ENCODE results near the gene PPP2R2B. TPM values are rescaled to one million over a fixed set of nuclear protein-coding genes. Genes with fewer than 3 reads are reported as not detected.

PPP2R2B gene
- total RNA-seq, 2 donors from 2014 or later = 0.46 to 1.8 TPM

DNA sequence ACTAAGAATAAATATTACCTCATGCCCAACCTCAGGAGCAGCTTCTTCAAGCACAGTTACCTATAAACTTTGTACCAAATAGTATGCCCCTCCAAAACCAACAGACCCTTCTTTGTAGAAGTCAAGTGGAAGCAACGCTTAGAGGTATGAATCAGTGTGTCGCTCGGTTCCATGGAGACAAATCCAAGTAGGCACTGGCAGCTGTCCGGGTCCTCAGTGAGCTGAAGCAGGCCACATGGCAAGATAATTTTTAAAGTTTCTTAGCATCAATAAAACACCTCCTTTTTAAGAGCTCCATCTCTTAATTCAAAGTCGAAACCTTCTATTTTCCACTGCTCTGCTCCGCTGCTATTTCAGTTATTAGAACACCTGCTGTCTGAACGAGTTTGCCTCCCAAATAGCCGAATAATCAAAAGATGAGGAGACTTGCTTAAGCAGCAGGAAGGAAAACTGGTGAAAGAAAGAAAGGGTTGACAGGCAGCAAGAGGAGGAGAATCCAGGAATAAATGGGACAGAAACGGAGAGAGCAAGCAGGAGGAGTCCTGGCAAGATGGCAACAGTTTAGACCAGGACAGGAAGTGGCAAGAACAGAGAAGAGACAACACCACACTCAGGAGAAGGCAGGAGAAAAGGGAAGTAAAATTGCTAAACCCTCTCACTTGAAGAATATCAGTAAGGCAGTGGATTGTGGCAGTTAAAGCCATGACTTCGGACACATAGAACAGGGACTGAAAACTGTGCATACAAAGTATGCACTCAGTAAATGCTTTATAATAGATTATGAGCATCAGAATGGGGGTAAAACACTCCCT, 65.0 kb downstream of the PPP2R2B start:
- ATAC-seq = no peak
- no peak for DNase-seq (ENCODE audit: low spot score in 2 of 2)
- no peaks in the 10 kb centered on the region for H3K36me3 Mint-ChIP-seq
- H3K9me3 Mint-ChIP-seq = peaks cover 0 to 14% of the 10 kb centered on the region in 2 donors
- no peak overlapping the region for H3K27ac Mint-ChIP-seq

DNA sequence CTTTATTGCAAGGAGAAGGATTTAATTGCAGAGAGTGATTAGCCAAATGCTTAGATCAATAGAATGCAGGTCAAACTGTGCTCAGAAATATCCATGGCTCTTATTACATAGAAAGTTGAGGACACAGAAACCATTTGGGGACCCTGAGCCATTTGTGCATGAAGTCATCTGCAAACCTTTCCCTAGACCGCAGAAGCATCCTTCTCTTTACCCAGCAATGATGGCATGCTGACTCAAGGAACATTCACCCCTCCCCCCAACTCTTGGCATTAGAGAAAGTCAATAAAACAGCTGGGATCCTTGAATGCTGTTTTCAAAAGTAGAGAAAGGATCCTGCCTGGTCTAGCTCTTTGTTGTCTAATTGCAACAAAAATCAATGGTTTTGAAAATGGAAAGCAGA, 73.5 kb downstream of the PPP2R2B start:
- H3K36me3 Mint-ChIP-seq = no peaks in the 10 kb centered on the region
- ATAC-seq = no peak
- H3K9me3 Mint-ChIP-seq = peaks cover 0 to 8% of the 10 kb centered on the region in 2 donors
- no peak for DNase-seq (ENCODE audit: low spot score in 2 of 2)
- no peak overlapping the region for H3K27ac Mint-ChIP-seq

DNA sequence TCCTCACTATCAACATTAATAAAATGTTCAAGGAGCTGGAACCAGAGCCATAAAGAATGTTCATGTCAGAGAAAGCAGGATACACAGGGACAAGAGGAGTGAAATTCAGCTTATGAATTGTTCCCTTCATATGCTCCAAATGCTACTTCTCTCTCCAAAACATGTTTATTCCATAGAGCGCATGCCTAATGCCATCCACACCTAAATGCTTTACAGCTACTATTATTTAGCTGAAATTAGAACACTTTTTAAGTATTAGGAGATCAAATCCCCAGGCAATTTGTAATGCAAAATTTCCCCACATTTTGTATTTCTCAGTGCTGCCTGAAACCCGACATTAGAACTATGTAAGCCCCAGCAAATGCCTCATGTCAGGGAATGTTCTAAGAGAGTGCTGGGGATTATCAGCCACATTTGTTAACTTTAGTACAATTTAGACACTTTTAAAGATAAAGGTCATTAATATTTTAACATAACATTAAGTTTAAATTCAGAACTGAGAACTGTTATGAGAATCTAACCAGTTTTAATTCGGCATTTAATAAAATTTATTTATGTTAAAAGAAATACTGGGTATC, 75.5 kb downstream of the PPP2R2B start:
- H3K36me3 Mint-ChIP-seq = no peaks in the 10 kb centered on the region

DNA sequence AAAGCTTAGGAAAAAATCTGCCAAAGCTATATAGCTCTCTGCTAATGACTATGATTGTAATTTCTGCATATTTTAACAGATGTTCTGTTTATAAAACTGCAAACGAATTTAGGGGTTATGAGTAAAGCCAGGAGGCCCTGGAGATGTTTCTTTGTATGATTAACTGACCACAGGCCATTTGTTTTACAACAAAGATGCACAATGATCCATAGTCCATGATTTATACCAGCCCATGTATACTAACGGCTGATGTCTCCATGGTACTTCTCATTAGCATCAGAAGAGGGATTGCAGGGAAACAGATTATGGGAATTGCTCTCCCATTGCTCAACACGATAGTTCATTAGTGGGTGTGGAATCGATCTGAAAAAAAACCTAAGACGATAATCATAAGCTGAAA, 78.9 kb downstream of the PPP2R2B start:
- ATAC-seq (no peak), DNase-seq (ENCODE audit: low spot score in 2 of 2) (no peak)
- no peak overlapping the region for H3K27ac Mint-ChIP-seq
- no peaks in the 10 kb centered on the region for H3K9me3 Mint-ChIP-seq
- no peaks in the 10 kb centered on the region for H3K36me3 Mint-ChIP-seq

More for the DNA sequence above, 75.5 kb downstream of the PPP2R2B start:
- no peak for ATAC-seq
- Mint-ChIP-seq H3K9me3 (no peaks in the 10 kb centered on the region), H3K27ac (no peak overlapping the region)
- no peak for DNase-seq (ENCODE audit: low spot score in 2 of 2)

DNA sequence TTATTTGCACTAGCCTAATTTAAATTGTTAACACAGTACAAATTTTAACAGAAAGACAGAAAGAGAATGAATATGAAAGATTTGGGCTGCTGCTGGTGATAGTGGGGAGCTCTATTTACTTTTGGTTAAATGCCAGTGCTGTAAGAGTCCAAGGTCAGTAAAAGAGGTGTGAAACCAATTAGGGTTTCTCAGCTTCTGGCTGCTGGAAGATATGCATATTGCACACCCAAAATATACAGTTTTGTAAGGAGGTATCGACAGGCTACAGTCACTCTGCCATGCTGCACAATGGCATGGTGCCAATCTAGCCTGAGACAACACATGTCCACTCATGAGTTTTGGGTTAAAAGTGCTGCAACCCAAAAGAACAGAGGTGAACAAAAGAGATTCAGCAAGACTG, 79.3 kb downstream of the PPP2R2B start:
- DNase-seq (ENCODE audit: low spot score in 2 of 2) (no peak), ATAC-seq (no peak)
- H3K27ac Mint-ChIP-seq = no peak overlapping the region
- H3K9me3 Mint-ChIP-seq = no peaks in the 10 kb centered on the region
- H3K36me3 Mint-ChIP-seq = no peaks in the 10 kb centered on the region

DNA sequence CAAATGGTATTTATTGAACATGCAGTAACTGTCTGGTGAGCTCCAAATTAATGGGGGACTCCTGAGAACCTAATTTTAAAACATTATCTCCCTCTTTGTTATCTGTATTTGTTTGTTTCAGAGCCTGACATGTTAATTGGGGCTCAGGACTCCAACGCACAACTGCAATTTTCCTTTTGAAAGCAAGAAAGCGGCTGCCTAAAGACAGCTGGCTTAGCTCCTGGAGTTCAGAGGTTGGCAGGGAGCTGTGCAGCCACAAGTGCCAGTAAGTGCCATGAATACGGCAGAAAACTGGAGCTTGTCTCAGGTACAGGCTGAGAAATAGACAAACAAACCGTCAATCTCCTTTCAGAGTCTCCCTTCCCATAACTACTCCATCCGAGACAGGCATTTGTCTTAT, 80.9 kb downstream of the PPP2R2B start:
- no peaks in the 10 kb centered on the region for H3K36me3 Mint-ChIP-seq
- H3K27ac Mint-ChIP-seq = no peak overlapping the region
- H3K9me3 Mint-ChIP-seq = no peaks in the 10 kb centered on the region
- no peak for DNase-seq (ENCODE audit: low spot score in 2 of 2)
- no peak for ATAC-seq

DNA sequence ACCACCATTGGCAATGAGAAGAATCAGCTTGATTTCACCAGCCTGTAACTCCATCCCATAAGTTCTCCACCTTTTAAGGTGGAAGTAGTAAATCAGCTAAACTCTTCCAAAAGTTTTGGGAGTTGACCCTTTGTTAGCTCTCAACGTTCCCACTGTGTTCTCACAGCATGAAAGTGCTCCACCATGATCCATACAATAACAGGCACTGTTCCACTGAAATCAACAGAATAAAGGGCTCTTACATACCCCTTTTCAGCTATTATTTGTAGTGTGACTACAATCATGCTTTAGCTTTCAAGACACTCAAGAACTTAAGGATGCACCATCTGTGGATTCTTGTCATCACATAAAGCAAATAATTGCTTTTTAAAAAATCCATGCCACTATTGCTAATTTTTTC, 81.6 kb downstream of the PPP2R2B start:
- no peak overlapping the region for H3K27ac Mint-ChIP-seq
- H3K36me3 Mint-ChIP-seq = no peaks in the 10 kb centered on the region
- no peak for DNase-seq (ENCODE audit: low spot score in 2 of 2)
- ATAC-seq = no peak
- H3K9me3 Mint-ChIP-seq = no peaks in the 10 kb centered on the region

DNA sequence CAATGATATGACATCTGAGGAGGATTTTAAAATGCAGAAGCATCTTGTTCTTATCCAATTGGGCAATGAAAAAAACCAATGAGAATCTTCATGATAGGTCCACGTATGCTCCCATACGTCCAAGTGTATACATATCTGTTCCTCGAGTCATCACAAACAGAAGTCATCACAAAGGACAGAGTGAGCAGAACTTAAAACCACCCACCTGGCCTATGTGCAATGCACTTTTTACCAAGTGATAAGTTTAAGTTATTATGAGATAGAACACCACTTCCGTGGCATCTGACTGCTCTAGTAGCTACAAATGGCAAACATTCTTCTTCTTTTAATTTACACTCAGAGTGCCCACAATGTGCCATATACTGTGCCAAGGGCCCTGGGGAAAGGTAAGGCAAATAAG, 82.4 kb downstream of the PPP2R2B start:
- ATAC-seq (no peak), DNase-seq (ENCODE audit: low spot score in 2 of 2) (no peak)
- Mint-ChIP-seq H3K36me3 (no peaks in the 10 kb centered on the region), H3K27ac (no peak overlapping the region), H3K9me3 (no peaks in the 10 kb centered on the region)

DNA sequence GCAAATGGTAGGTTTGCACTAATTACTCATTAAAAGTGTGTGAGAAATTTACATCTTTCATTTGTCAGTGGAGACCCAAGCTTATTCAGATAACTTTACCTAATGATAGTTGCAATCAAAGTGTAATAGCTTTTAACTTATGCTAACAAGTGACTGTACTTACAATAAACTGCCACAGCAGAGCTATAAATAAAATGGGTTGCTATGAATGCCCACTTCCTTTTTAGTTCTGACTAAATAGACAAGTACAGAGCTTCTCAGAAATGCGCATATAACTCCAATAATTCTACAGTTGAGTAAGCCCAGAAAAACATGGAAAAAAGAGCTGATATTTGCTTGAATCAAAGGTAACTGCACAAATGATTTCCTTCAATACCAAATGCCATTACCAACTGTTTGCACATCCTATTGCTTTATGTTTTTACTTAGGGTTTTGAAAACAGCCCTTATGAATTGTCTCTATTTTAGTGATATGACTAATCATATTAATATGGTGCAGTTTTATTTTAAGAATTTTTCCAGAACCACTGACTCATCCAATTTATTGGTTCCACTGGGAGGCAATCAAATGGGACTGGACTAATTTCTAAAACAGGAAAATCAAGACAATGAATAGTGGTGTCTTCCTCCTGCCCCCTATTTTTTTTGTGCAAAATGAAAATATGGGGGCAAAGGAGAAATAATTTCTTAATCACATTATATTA, 84.1 kb downstream of the PPP2R2B start:
- ATAC-seq = peak in 1 of 2 donors; percentile 89
- Mint-ChIP-seq H3K9me3 (no peaks in the 10 kb centered on the region), H3K27ac (no peak overlapping the region), H3K36me3 (no peaks in the 10 kb centered on the region)
- DNase-seq (ENCODE audit: low spot score in 2 of 2) = no peak

DNA sequence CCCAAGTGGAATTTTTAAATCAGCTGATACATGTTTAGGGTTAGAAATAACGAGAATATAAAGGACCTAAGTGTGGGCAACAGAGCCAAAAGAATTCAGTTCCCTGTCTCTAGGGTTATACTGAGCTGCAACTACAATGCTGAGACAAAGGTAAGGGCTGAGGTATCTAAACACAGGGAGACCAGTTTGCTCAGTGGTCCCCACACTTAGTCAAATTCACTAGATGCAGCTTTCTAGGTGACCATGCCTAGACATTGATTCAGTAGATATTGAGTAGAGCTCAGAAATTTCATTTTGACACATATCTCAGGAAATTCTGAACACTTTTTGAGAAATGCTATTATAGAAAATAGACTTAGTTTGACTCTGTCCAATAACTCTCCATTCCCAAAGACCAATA, 84.8 kb downstream of the PPP2R2B start:
- Mint-ChIP-seq H3K36me3 (no peaks in the 10 kb centered on the region), H3K27ac (no peak overlapping the region), H3K9me3 (no peaks in the 10 kb centered on the region)
- ATAC-seq = peak in 1 of 2 donors; percentile 38
- DNase-seq (ENCODE audit: low spot score in 2 of 2) = no peak

DNA sequence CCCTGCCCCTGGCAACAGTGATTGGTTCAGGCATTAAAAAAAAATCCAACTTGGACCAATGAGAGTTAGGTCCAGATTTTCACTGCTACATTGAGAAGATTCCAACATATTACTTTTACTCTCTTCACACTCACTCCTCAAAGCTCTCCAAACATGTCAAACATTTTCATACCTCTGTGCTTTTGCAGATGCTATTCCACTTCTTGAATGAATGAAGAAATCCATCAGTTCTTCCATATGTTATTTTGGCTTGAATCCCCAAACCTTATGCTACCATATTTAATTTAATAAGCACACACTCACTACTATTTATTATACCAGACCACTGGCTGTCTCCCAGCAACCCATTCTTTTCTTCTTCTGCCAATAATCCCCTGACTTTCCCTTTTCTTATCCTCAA, 87.1 kb downstream of the PPP2R2B start:
- Mint-ChIP-seq H3K9me3 (no peaks in the 10 kb centered on the region), H3K36me3 (no peaks in the 10 kb centered on the region), H3K27ac (no peak overlapping the region)
- ATAC-seq (no peak), DNase-seq (ENCODE audit: low spot score in 2 of 2) (no peak)

DNA sequence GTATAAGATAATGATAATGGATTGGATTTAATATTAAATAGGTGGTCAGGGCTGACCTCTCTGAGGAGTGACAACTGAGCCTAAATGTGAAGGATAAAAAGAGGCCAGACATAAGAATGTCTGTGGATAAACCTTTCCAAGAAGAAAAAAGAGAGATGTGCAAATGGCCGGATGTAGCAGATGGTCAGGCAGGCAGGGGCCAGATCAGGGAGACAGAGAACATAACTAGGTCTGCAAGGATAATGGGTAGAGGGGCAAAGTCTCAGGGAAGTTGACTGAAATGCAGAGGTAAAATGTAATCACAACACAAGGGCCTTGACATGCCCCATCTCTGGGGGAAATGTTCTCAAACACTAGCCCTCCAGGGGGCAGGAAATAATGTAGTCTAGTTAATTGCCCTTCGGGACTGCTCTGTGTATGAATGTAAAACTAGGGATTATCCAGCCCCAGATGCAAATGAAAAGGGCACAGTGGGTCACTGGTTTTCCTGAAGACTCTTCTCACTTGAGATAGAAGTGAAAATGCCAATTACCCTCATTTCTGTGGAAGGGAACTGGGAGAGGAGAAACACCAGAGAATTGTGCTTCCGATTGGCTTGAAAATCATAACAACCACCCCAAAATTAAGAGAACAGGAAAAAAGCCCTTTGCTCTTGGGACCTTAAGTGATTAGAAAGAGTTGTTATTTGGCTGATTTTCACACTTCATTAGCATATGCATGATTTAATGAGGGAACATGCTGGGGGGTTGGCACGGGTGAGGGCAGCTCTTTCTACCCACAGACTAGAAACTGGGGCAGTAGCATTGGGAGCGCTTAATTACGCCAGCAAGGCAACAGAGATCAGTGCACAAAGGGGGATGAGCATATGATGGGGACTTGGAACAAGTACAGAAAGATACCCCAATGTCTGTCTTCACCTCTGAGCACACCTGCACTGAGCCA, 88.6 kb downstream of the PPP2R2B start:
- ATAC-seq (no peak), DNase-seq (ENCODE audit: low spot score in 2 of 2) (no peak)
- H3K9me3 Mint-ChIP-seq = no peaks in the 10 kb centered on the region
- H3K27ac Mint-ChIP-seq = no peak overlapping the region
- H3K36me3 Mint-ChIP-seq = no peaks in the 10 kb centered on the region

DNA sequence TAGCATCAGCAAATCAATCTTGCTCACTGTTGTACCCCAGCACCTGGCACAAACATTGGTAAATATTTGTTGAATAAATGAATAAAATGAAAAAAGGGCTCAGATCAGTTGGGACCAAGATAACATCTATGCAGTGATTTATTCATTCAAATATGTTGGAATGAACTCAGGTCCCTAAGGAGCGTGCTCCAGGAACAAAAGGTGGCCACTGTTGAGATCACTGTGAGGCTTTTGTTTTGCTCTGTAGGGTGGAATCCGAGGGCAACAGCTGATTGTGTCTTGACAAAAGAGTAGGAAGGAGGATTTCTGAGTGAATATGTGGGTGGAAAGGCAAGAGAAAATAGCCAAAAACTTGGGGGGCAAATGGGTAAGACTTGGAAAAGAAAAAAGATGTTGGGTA, 89.7 kb downstream of the PPP2R2B start:
- ATAC-seq (no peak), DNase-seq (ENCODE audit: low spot score in 2 of 2) (no peak)
- Mint-ChIP-seq H3K27ac (no peak overlapping the region), H3K9me3 (no peaks in the 10 kb centered on the region), H3K36me3 (no peaks in the 10 kb centered on the region)

DNA sequence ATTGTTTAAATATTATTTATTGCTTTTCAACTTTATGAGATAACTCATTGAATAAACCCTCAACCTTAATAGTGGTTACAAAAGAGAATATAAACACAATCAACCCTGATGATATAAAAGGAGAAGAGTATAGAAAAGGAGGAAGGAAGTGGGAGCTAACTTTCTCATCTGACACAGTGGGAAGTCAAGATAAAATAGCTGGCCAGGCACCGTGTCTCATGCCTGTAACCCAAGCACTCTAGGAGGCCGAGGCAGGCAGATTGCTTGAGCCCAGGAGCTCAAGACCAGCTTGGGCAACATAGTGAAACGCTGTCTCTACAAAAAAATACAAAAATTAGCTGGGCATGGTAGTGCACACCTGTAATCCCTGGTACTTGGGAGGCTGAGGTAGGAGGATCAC, 93.5 kb downstream of the PPP2R2B start:
- Mint-ChIP-seq H3K36me3 (no peaks in the 10 kb centered on the region), H3K9me3 (no peaks in the 10 kb centered on the region)
- ATAC-seq = no peak

DNA sequence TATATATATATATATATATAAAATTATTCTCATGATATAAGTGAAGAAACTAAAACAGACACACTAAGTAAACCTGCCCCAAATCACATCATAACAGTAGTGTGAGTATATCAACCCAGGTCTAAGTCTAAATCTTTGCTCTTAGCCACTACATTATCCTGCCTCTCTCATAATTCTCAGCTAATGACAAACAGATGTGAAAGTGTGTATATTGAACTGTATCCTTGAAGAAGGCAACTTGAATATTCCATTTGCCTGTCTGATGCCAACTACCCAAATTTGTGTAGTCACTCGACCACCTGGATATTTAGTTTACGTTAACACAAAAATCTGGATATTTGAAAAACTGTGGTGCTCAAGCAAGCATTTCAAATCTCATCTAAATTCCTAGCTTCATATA, 97.4 kb downstream of the PPP2R2B start:
- Mint-ChIP-seq H3K36me3 (no peaks in the 10 kb centered on the region), H3K27ac (no peak overlapping the region), H3K9me3 (no peaks in the 10 kb centered on the region)
- DNase-seq (ENCODE audit: low spot score in 2 of 2) = no peak
- no peak for ATAC-seq

More for the DNA sequence above, 93.5 kb downstream of the PPP2R2B start:
- H3K27ac Mint-ChIP-seq = peak overlapping the region in 1 of 2 donors; percentile 59
- no peak for DNase-seq (ENCODE audit: low spot score in 2 of 2)

DNA sequence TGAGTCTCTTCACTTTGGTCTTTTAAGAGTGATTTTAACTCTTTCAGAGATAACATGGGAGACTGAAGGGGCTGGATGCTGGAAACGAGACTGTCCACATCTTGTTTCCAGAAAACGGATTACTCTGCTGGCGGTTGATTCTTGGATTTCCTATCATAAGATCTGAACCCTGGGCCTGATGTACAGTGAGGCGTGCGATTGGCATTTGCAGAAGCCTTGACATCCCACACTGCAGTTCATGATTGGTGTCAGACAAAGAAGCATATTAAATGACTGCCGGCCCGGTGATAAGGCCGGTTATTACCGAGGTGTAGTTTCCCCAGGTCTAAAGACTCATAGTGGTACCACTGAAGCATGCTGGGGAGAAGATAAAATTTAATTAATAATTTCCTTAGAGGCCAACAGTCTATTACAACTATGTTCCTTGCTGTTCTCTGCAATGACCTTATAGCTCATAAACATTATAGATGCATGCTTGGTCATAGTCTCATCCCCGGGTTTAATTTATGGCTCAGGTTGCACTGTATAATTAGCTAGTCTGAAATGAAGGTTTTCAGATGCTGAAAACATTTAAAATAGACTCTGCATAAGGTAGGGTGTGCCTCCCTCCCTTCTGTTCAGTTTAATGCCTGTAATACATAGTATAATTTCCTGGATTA, 99.2 kb downstream of the PPP2R2B start:
- Mint-ChIP-seq H3K36me3 (no peaks in the 10 kb centered on the region), H3K9me3 (no peaks in the 10 kb centered on the region), H3K27ac (no peak overlapping the region)
- ATAC-seq = no peak
- DNase-seq (ENCODE audit: low spot score in 2 of 2) = no peak

Measured in activated naive CD4-positive, alpha-beta T cell treated with anti-CD3 and anti-CD28 coated beads, Interleukin-2, amount 50 U/mL, for 72 hours (primary cell).